ENCODE data around the gene PREB. TPM values are rescaled to one million over a fixed set of nuclear protein-coding genes. Genes with fewer than 3 reads are reported as not detected.
"Not testable (repeated sequence)": the region's sequence is repeated elsewhere in the genome, so short reads cannot be mapped to it uniquely, and the experiment has no call there.

Gene PREB
- total RNA-seq, 1 experiment from 2014 or later: 37.0 TPM

DNA sequence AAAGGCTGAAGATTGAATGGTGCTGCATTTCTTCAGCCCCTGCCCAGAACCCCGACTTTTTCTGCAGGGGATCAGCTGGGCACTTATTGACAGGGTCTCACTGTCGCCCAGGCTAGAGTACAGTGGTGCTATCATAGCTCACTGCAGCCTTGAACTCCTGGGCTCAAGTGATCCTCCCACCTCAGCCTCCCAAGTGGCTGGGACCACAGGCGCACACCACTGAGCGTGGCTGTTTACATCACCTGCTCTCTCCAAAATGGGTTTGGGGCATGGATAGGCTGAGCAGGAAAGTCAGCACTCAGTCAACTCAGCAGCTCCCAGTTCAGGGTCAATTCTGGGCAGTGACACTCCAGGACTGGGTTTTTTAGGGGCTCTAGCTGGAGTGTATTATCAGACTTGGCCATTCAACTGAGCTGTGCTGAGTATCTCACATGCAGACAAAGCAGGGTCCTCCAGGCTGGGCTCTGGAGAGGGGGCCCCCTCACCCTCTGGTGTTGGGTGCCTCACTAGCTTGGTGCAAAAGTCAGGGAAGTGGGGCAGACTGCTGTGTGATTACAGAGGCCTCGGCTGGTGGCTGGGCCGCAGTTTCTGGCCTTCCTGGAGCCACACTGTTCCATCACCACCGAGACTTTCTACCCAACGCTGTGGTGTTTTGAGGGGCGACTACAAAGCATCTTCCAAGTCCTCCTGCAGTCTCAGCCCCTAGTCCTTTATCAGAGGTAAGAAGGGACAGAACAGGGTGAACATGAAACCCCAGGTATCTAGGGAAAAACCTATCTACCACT is 6.4 kb downstream of the PREB start:
- no peak for DNase-seq (ENCODE audit: low spot score)

DNA sequence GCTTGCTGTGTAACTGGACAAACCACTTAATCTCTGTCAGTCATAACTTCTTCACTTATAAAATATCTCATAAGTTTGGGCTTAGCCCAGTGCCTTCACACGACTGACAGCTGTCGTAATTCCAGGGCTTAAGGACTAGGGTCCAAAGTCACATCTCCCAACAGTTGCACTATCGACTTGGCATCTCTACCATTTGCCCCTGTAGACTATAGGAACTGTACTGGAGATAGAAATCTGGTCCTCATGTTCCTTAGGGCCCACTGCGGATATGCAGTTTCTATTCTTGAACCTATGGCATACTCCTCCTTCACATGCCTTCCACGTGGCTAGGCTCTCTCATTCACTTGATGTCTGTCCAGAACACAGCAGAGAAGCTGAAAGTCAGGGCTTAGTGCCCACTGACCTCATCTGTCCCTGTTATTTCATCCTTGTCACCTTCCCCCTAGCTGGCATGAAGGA is 8.2 kb downstream of the PREB start:
- no peak for DNase-seq (ENCODE audit: low spot score)

DNA sequence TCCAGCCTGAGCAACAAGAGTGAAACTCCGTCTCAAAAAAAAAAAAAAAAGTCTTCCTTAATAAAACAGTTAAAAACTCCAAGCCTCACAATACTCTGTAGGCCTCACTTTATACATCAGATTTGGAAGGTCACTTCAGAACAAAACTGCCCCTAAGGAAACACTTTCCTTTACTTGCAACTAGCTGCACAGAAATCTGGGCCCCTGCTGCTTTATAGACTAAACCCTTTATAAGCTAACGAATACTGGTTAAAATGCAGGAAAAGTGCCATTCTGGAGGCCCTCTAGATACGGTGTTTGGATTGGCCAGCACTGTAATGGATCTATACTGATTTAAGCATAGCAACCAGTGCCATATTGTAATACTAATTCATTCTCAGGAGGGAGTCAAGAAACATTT is 9.3 kb downstream of the PREB start:
- DNase-seq (ENCODE audit: low spot score): no peak

DNA sequence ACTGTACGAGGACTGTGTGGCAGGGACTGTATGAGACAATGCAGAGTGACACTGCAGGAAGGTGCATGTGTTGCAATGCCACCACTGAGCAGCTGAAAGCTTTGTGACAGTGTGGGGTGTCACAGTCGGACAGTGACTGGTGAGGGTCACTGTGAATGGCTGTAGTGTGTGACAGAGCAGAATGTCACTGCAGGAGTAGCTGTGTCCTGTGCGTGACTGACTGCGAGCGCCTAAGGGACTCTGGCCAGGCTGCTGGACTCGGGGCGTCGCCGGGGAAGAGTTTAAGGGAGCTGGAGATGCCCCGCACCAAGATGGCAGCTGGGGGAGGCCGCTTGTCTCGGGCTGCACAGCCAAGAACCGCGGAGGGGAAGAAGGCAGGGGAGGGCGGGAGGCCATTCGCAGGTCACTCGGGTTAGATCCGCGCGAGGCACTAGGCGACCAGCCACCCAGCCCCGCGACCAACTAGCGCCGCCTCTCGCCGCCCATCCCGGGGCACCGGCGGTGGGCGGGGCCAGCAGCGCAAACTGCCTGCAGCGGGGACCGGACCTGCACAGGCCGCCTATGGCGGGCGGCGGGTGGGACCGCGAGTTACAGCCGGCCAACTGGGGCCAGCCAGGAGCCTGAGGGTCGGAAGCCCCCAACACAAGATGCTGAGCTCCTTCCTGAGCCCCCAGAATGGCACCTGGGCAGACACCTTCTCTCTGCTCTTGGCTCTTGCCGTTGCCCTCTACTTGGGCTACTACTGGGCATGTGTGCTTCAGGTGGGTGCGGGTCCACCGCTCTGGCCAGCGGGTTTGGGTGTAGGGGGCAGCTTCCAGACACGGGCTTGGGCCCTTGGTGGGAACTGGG is 10.9 kb downstream of the PREB start, which contains the start of gene ABHD1:
TSS of gene ABHD1 (plus strand) at position 514 of the 849 bp plus-strand sequence. CDS start at position 648, 134 bp downstream.
- no peak for DNase-seq (ENCODE audit: low spot score)

GRCh38 chr2:27122791-27123190 is 11.6 kb downstream of the PREB start:
- no peak for DNase-seq (ENCODE audit: low spot score)

DNA sequence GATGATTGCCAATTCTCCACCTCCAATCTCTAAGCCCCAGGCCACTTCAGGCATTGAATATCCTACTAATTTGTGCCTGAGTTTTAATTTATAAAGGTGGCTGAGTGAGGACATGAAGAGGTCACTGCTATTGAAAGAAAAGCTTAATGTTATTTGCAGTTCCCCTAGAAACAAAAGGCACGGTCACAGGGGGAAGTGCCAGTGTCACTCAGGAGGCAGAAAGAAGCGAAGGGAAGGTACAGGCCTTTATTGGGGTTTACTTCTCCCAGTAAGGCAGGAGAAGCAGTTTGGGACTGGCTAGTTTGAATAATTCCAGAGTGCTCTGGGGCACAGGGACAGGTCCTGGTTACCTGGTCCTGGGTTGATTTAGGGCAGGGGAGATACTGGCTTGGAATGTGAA is 12.5 kb downstream of the PREB start:
- DNase-seq (ENCODE audit: low spot score): no peak

DNA sequence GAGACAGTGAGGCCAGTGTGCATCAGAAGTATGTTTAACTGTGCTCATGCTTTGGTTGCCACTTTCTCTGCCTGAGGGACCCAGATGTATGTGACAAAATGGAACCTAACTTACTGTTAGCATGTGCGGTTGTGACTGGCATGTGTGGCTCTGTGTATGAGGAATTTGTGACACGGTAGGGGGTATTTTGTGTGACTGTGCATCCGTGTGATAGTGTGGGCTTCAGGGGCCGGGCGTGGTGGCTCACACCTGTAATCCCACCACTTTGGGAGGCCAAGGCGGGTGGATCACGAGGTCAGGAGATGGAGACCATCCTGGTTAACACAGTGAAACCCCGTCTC is 15.1 kb downstream of the PREB start:
- not testable (repeated sequence) for DNase-seq (ENCODE audit: low spot score)

- no peak for DNase-seq (ENCODE audit: low spot score)
These were observed 15.7 kb downstream of the PREB start, which contains the start of gene CGREF1 for GRCh38 chr2:27118525-27119329. CGREF1 (minus strand) TSS chr2:27119128; CDS start chr2:27104366, 14,762 bp downstream.

DNA sequence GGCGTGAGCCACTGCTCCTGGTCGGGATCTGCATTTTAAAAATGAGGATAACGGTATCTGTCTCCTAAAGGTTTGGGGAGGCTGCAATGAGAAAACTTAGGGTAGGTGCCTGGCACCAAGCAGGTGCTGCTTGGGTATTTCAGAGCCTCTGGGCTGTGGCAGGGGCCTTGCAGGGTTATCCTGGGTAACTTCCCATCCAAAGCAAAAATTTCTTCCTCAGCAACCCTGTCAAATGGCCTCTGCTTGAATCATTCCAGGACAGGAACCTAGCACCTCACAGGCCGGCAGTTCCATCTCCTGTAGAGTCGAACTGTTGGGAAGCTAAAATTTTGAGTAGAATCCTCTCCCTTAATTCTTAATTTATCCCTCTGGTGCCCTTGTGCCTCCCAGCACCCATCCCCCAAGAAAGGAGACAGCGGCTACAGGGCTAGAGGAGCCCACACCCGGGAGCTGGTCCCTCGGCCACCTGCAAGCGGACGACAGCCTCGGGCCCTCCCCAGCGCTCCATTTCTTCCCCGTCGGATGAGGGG is 16.4 kb downstream of the PREB start:
- no peak for DNase-seq (ENCODE audit: low spot score)

DNA sequence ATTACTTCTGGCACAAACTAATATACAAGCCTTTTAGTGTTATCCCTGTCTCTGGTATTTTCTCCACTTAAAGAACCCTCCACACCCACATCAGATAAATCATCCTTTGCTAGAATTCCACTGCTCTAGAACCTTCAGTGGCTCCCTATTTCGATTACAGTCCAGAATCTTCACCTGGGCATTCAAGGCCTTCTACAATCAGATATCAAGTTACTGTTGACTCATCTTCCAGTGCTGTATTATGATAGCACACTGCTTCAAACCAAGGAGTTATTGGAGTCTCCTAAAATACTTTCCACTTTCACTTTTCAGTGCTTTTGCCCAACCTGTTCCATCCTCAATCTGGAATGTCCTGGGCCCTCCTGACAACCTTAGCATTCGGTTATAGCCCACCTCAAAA is 18.9 kb downstream of the PREB start:
- no peak for DNase-seq (ENCODE audit: low spot score)

- not testable (repeated sequence) for DNase-seq (ENCODE audit: low spot score)
These were observed 22.9 kb downstream of the PREB start for GRCh38 chr2:27111392-27112078.

- not testable (repeated sequence) for DNase-seq (ENCODE audit: low spot score)
These were observed 23.7 kb downstream of the PREB start for GRCh38 chr2:27110603-27111352.

GRCh38 chr2:27109083-27109482 is 25.4 kb downstream of the PREB start:
- no peak for DNase-seq (ENCODE audit: low spot score)

- no peak for DNase-seq (ENCODE audit: low spot score)
These were observed 26.2 kb downstream of the PREB start for GRCh38 chr2:27108221-27108620.

GRCh38 chr2:27105981-27106380 is 28.5 kb downstream of the PREB start:
- no peak for DNase-seq (ENCODE audit: low spot score)

DNA sequence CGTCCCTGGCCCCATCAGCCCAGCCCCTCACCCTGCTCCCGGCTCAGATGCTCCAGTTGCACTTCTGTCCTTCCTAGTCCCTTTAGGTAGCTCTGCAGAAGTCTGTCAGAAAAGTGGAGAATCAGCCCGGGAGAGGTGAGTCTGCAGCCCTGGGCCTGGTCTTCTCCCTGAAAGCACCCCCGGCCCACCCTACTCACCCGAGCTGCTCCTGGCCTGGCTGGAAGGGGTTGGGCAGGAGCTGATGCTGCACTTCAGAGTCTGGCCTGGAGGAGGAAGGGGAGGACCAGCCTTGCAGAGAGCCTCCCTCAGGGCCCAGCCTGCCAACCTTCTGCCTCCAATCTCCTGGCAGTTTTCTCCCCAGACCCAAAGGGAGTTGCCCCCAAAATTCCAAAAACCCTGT is 32.1 kb downstream of the PREB start:
- no peak for DNase-seq (ENCODE audit: low spot score)

- no peak for DNase-seq (ENCODE audit: low spot score)
These were observed 34.4 kb downstream of the PREB start for GRCh38 chr2:27100036-27100435.

DNA sequence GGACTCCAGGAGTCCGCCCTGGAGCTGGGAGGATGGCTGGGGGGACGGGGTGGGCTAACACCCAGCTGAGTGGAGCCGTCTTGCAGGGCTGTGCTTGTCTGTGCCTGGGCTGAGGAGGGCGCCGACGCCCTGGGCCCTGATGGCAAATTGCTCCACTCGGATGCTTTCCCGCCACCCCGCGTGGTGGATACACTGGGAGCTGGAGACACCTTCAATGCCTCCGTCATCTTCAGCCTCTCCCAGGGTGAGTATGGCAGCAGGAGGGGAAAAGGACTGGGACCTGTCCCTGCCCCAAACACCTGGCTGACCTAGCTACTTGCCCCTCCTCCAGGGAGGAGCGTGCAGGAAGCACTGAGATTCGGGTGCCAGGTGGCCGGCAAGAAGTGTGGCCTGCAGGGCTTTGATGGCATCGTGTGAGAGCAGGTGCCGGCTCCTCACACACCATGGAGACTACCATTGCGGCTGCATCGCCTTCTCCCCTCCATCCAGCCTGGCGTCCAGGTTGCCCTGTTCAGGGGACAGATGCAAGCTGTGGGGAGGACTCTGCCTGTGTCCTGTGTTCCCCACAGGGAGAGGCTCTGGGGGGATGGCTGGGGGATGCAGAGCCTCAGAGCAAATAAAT is 35.0 kb downstream of the PREB start:
- no peak for DNase-seq (ENCODE audit: low spot score)

DNA sequence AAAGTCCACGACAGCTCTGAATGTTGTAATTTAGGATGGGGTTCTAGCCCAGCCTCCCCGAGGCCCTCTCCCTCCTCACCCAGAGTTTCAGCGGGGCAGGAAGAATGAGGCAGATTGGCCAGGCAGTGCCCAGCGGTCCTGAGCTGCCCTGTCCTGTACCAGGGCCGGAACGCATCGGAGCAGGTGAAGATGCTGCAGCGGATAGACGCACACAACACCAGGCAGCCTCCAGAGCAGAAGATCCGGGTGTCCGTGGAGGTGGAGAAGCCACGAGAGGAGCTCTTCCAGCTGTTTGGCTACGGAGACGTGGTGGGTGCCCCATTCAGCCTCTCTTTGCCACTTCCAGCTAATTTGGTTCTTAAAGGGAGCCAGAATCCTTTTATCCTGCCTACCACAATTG is 37.1 kb downstream of the PREB start:
- DNase-seq (ENCODE audit: low spot score): no peak

DNA sequence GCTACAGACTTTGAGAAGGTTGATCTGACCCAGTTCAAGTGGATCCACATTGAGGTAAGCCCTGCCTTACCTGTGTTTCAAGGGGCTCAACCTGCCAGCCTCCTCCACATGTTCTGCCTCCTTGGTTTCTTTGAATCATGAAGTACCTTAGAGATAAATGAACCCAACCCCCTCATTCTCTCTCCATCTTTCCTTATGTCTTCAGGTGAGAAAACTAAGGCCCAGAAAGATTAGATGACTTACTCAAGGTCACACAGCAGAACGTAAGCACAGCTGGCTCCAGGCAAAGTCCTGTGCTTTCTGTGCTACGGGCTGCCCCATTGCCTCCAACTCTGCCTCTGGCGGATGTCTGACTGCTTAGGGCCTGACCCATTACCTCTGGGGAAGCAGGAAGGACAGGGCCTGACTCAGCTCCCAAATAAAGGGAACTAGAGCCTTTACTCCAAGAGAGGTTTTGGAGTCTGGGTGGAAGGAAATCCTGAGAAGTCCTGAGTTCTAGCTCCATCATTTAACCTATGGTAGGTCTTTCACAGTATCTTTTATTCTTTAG is 37.6 kb downstream of the PREB start:
- no peak for DNase-seq (ENCODE audit: low spot score)

Data from H4 (cell line).